ENCODE data around the gene KDM6A. TPM values are rescaled to one million over a fixed set of nuclear protein-coding genes. Genes with fewer than 3 reads are reported as not detected.

The KDM6A gene
- polyA plus RNA-seq, 1 of the 3 experiments (the other 2 are of a cell fraction): 7.4 TPM

DNA sequence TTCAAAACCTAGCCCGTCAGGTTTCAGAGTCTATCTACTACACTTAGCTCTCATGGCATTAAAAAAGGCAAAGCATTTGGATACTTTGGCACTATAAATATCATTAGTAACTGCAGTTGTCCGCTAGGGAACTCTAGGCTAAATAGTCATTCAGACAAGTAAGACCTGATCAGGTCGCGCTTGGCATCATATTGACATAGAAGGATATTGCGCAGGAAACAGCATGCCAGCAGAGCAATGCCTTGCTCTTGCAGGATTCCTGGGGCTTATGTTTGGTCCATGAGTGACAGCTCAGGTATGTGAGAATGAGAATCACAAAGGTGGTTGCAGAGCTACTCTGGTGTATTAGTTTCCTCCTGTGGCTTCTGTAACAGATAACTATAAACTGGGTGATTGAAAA lies 62.7 kb downstream of the KDM6A start:
- Histone ChIP-seq H3K27ac (ENCODE audit: low read depth in 2 of 2, low read length in 1 of 2) (no peak overlapping the region), H3K4me2 (no peak overlapping the region), H4K20me1 (ENCODE audit: insufficient read depth) (peaks cover 87% of the 10 kb centered on the region), H3K9me3 (0 out of 2 replicates have a peak, but pooled peaks cover under 1% of the 10 kb centered on the region), H3K36me3 (replicated peaks in 1 of 2; ENCODE audit: control insufficient read depth in 1 of 2, insufficient read depth in 2 of 2, low read length in 1 of 2) (peaks cover 0 to 2% of the 10 kb centered on the region in 2 experiments), H3K27me3 (ENCODE audit: insufficient read depth) (no peaks in the 10 kb centered on the region), H3K4me3 (ENCODE audit: low read depth in 2 of 2, low read length in 1 of 2) (no peak overlapping the region), H3K9me2 (no peaks in the 10 kb centered on the region), H3K9ac (no peak overlapping the region), H2AFZ (ENCODE audit: low read depth) (no peak overlapping the region), H3K4me1 (ENCODE audit: control insufficient read depth in 1 of 2, insufficient read depth in 2 of 2, low read depth in 1 of 2, low read length in 1 of 2) (no peaks in the 10 kb centered on the region), H3K79me2 (ENCODE audit: insufficient read depth) (peaks cover 100% of the 10 kb centered on the region), H3F3A (replicated peaks; ENCODE audit: insufficient read depth) (no peaks in the 10 kb centered on the region)
- POLR2A ChIA-PET: no interaction called here
- TF ChIP-seq FOSL2 (IDR thresholded peaks at IDR 0.05; ENCODE audit: borderline replicate concordance, low read depth) (no peak), SMC3 (IDR thresholded peaks at IDR 0.05; ENCODE audit: low read depth, low read length) (no peak), RFX5 (IDR thresholded peaks at IDR 0.05; ENCODE audit: low read length) (no peak), FOXM1 (IDR thresholded peaks at IDR 0.05; ENCODE audit: low read depth) (no peak), JUND (IDR thresholded peaks at IDR 0.05) (no peak), RXRA (IDR thresholded peaks at IDR 0.05; ENCODE audit: borderline replicate concordance, low read depth) (no peak), GABPA (IDR thresholded peaks at IDR 0.05; ENCODE audit: low read depth) (no peak), FOXJ3 (CRISPR knock-in tag; IDR thresholded peaks at IDR 0.05) (no peak), POLR2AphosphoS5 (IDR thresholded peaks at IDR 0.05; ENCODE audit: low read depth, low read length) (no peak), RCOR1 (IDR thresholded peaks at IDR 0.05; ENCODE audit: low read length) (no peak), SIN3A (IDR thresholded peaks at IDR 0.05; ENCODE audit: borderline replicate concordance, low read depth, low read length) (no peak), TEAD4 (IDR thresholded peaks at IDR 0.05; ENCODE audit: borderline replicate concordance, insufficient read depth) (no peak), NRF1 (IDR thresholded peaks at IDR 0.05; ENCODE audit: low read depth, low read length) (no peak), GATA2 (CRISPR knock-in tag; IDR thresholded peaks at IDR 0.05) (no peak), MEF2A (IDR thresholded peaks at IDR 0.05; ENCODE audit: borderline replicate concordance, low read depth) (no peak), CTCF (IDR thresholded peaks at IDR 0.05) (no peak), ELF1 (IDR thresholded peaks at IDR 0.05) (no peak), RAD21 (IDR thresholded peaks at IDR 0.05; ENCODE audit: low read length) (no peak)
- TF ChIP-seq, protein P1, sequence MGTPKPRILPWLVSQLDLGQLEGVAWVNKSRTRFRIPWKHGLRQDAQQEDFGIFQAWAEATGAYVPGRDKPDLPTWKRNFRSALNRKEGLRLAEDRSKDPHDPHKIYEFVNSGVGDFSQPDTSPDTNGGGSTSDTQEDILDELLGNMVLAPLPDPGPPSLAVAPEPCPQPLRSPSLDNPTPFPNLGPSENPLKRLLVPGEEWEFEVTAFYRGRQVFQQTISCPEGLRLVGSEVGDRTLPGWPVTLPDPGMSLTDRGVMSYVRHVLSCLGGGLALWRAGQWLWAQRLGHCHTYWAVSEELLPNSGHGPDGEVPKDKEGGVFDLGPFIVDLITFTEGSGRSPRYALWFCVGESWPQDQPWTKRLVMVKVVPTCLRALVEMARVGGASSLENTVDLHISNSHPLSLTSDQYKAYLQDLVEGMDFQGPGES (IDR thresholded peaks at IDR 0.05; ENCODE audit: low read depth, low read length): no peak
- CTCF ChIA-PET: no interaction called here
- 95% methylated on average over 5 of the region's 5 CpGs for WGBS (ENCODE audit: low lambda C conversion rate)
- no peak for DNase-seq

DNA sequence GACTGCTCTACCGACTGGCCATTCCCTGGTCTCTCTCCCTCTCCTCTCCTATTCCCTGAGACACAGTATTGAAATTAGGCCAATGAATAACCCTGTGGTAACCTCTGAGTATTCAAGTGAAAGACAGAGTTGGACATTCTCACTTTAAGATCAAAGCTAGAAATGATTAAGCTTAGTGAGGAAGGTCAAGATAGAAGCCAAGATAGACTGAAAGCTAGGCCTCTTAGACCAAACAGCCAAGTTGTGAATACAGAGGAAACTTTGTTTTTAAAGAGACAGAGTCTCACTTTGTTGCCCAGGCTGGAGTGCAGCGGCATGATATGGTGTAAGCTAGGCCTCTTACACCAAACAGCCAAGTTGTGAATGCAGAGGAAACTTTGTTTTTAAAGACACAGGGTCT lies 64.6 kb downstream of the KDM6A start:
- H4K20me1 ChIP-seq (ENCODE audit: insufficient read depth): peaks cover 72% of the 10 kb centered on the region
- H3K79me2 ChIP-seq (ENCODE audit: insufficient read depth): peaks cover 98% of the 10 kb centered on the region
- no peaks in the 10 kb centered on the region for H3F3A ChIP-seq (replicated peaks; ENCODE audit: insufficient read depth)
- no peak overlapping the region for H2AFZ ChIP-seq (ENCODE audit: low read depth)
- H3K9me3 ChIP-seq: no peaks in the 10 kb centered on the region
- DNase-seq: no peak
- 90% methylated on average over 2 of the region's 2 CpGs for WGBS (ENCODE audit: low lambda C conversion rate)
- no peak overlapping the region for H3K4me3 ChIP-seq (ENCODE audit: low read depth in 2 of 2, low read length in 1 of 2)
- no peaks in the 10 kb centered on the region for H3K9me2 ChIP-seq
- no peak overlapping the region for H3K9ac ChIP-seq
- no peak overlapping the region for H3K4me2 ChIP-seq
- no peaks in the 10 kb centered on the region for H3K27me3 ChIP-seq (ENCODE audit: insufficient read depth)
- no peaks in the 10 kb centered on the region for H3K4me1 ChIP-seq (ENCODE audit: control insufficient read depth in 1 of 2, insufficient read depth in 2 of 2, low read depth in 1 of 2, low read length in 1 of 2)
- TF ChIP-seq ELF1 (IDR thresholded peaks at IDR 0.05) (no peak), FOSL2 (IDR thresholded peaks at IDR 0.05; ENCODE audit: borderline replicate concordance, low read depth) (no peak), MAX (IDR thresholded peaks at IDR 0.05; ENCODE audit: low read depth) (no peak), GATA2 (CRISPR knock-in tag; IDR thresholded peaks at IDR 0.05) (no peak), PBX3 (IDR thresholded peaks at IDR 0.05) (no peak), CHD2 (IDR thresholded peaks at IDR 0.05; ENCODE audit: low read length, partially characterized antibody) (no peak), RXRA (IDR thresholded peaks at IDR 0.05; ENCODE audit: borderline replicate concordance, low read depth) (no peak), TEAD4 (IDR thresholded peaks at IDR 0.05; ENCODE audit: borderline replicate concordance, insufficient read depth) (no peak), ZBTB33 (IDR thresholded peaks at IDR 0.05; ENCODE audit: borderline replicate concordance, low read depth) (no peak), GABPA (IDR thresholded peaks at IDR 0.05; ENCODE audit: low read depth) (no peak), JUND (IDR thresholded peaks at IDR 0.05) (no peak), SIN3A (IDR thresholded peaks at IDR 0.05; ENCODE audit: borderline replicate concordance, low read depth, low read length) (no peak), POLR2AphosphoS5 (IDR thresholded peaks at IDR 0.05; ENCODE audit: low read depth, low read length) (no peak)
- H3K27ac ChIP-seq (ENCODE audit: low read depth in 2 of 2, low read length in 1 of 2): no peak overlapping the region
- POLR2A ChIA-PET: no interaction called here
- H3K36me3 ChIP-seq (replicated peaks in 1 of 2; ENCODE audit: control insufficient read depth in 1 of 2, insufficient read depth in 2 of 2, low read length in 1 of 2): no peaks in the 10 kb centered on the region
- CTCF ChIA-PET: no interaction called here
